Mesendoderm (in vitro differentiated cells): ENCODE measurements around the gene XYLT2.

Source experiments
- DNase-seq: peaks from one replicate; pipeline ENCODE4 v3.0.0; 2013
- H2AK5ac ChIP-seq: 2 replicates; pipeline ENCODE4 v1.6.1; 2013; ENCODE audit warnings: low read length, inconsistent platforms
- H2BK120ac ChIP-seq: 2 replicates; pipeline ENCODE4 v1.6.1; 2013; ENCODE audit warnings: low read depth, mild to moderate bottlenecking, low read length, moderate library complexity, mixed read lengths
- H2BK15ac ChIP-seq: replicated peaks from 2 replicates; pipeline ENCODE4 v1.6.1; 2013; ENCODE audit warnings: low read depth, mild to moderate bottlenecking, moderate library complexity
- H2BK5ac ChIP-seq: 2 replicates; pipeline ENCODE4 v1.6.1; 2013; ENCODE audit warnings: low read length, inconsistent platforms
- H3K18ac ChIP-seq: 2 replicates; pipeline ENCODE4 v1.6.1; 2013; ENCODE audit warnings: mild to moderate bottlenecking, low read length, mixed read lengths
- H3K23ac ChIP-seq: one replicate; pipeline ENCODE4 v1.6.1; 2013; ENCODE audit warnings: low read length
- H3K27ac ChIP-seq: 2 replicates; pipeline ENCODE4 v1.5.1; 2013; ENCODE audit warnings: low read depth, mild to moderate bottlenecking, inconsistent platforms, low read length, moderate library complexity
- H3K27me3 ChIP-seq: 2 replicates; pipeline ENCODE4 v1.6.1; 2013; ENCODE audit warnings: low read length, control low read depth, mild to moderate bottlenecking, inconsistent platforms; ENCODE audit not compliant: insufficient read depth, poor library complexity
- H3K36me3 ChIP-seq: 2 replicates; pipeline ENCODE4 v1.6.1; 2013; ENCODE audit warnings: low read length, inconsistent platforms; ENCODE audit not compliant: control insufficient read depth, insufficient read depth
- H3K4ac ChIP-seq: one replicate; pipeline ENCODE4 v1.6.1; 2013; ENCODE audit warnings: low read depth, mild to moderate bottlenecking, low read length, moderate library complexity
- H3K4me1 ChIP-seq: 2 replicates; pipeline ENCODE4 v1.6.1; 2013; ENCODE audit warnings: low read depth, low read length, inconsistent platforms; ENCODE audit not compliant: control insufficient read depth
- H3K4me2 ChIP-seq: 2 replicates; pipeline ENCODE4 v1.6.1; 2013; ENCODE audit warnings: low read length
- H3K4me3 ChIP-seq: 2 replicates; pipeline ENCODE4 v1.5.1; 2013; ENCODE audit warnings: mild to moderate bottlenecking, low read length
- H3K56ac ChIP-seq: one replicate; pipeline ENCODE4 v1.6.1; 2013; ENCODE audit warnings: low read length
- H3K79me1 ChIP-seq: 2 replicates; pipeline ENCODE4 v1.6.1; 2013; ENCODE audit warnings: low read length, inconsistent platforms
- H3K79me2 ChIP-seq: 2 replicates; pipeline ENCODE4 v1.6.1; 2013; ENCODE audit warnings: mild to moderate bottlenecking, low read length; ENCODE audit not compliant: control insufficient read depth, insufficient read depth
- H3K9ac ChIP-seq: 2 replicates; pipeline ENCODE4 v1.6.1; 2013; ENCODE audit warnings: low read length, inconsistent platforms
- H4K5ac ChIP-seq: one replicate; pipeline ENCODE4 v1.6.1; 2013; ENCODE audit warnings: low read length
- H4K8ac ChIP-seq: one replicate; pipeline ENCODE4 v1.6.1; 2013; ENCODE audit warnings: low read depth, mild to moderate bottlenecking, control low read depth, low read length, moderate library complexity
- WGBS: extraction: QIAGEN DNeasy Blood & Tissue Kit; methylation state at CpG from one replicate; pipeline ENCODE4 v1.1.7; 2013; ENCODE audit warnings: low lambda C conversion rate, missing lambda C conversion rate; ENCODE audit not compliant: insufficient coverage; ENCODE audit errors: extremely low coverage; 5-methylcytosine and 5-hydroxymethylcytosine counted together

XYLT2 gene

GRCh38 chr17:50347117-50347893 is 1.4 kb downstream of the XYLT2 start:
- DNase-seq = peak; percentile 50

GRCh38 chr17:50347894-50348291 is 2.0 kb downstream of the XYLT2 start:
- Histone ChIP-seq H3K79me1 (peaks cover 6% of the 10 kb centered on the region), H2BK5ac (no peak overlapping the region), H3K4me2 (no peak overlapping the region), H3K27me3 (no peaks in the 10 kb centered on the region), H3K79me2 (no peaks in the 10 kb centered on the region), H4K8ac (no peak overlapping the region), H3K23ac (peak overlapping the region; percentile 24), H3K27ac (no peak overlapping the region), H2BK120ac (no peak overlapping the region), H3K36me3 (no peaks in the 10 kb centered on the region), H3K18ac (no peak overlapping the region), H3K9ac (no peak overlapping the region), H3K4ac (no peak overlapping the region), H2BK15ac (no peak overlapping the region), H3K4me1 (peaks cover 10% of the 10 kb centered on the region), H2AK5ac (no peak overlapping the region), H3K4me3 (no peak overlapping the region), H3K56ac (no peak overlapping the region), H4K5ac (no peak overlapping the region)
- no CpG with 5 or more reads among the region's 3 CpGs for WGBS
- peak; percentile 43 for DNase-seq

More at GRCh38 chr17:50347117-50347893, 1.4 kb downstream of the XYLT2 start:
- H3K79me2 ChIP-seq = no peaks in the 10 kb centered on the region
- H3K4ac ChIP-seq = no peak overlapping the region
- no CpG with 5 or more reads among the region's 17 CpGs for WGBS
- peak overlapping the region; percentile 87 for H3K9ac ChIP-seq
- peak overlapping the region; percentile 32 for H3K18ac ChIP-seq
- H2BK120ac ChIP-seq = no peak overlapping the region
- H3K4me2 ChIP-seq = peak overlapping the region; percentile 52
- H3K27me3 ChIP-seq = no peaks in the 10 kb centered on the region
- H2BK5ac ChIP-seq = no peak overlapping the region
- H3K56ac ChIP-seq = peak overlapping the region; percentile 98
- no peak overlapping the region for H3K23ac ChIP-seq
- H3K4me1 ChIP-seq = peaks cover 10% of the 10 kb centered on the region
- H4K8ac ChIP-seq = no peak overlapping the region
- no peak overlapping the region for H2BK15ac ChIP-seq
- H3K27ac ChIP-seq = no peak overlapping the region
- H3K36me3 ChIP-seq = no peaks in the 10 kb centered on the region
- H3K79me1 ChIP-seq = peaks cover 6% of the 10 kb centered on the region
- H2AK5ac ChIP-seq = no peak overlapping the region
- no peak overlapping the region for H4K5ac ChIP-seq
- H3K4me3 ChIP-seq = peak overlapping the region; percentile 23

- peaks cover 6% of the 10 kb centered on the region for H3K79me1 ChIP-seq
- no peak overlapping the region for H3K23ac ChIP-seq
- H2BK15ac ChIP-seq = no peak overlapping the region
- no peaks in the 10 kb centered on the region for H3K79me2 ChIP-seq
- H3K36me3 ChIP-seq = no peaks in the 10 kb centered on the region
- H3K4me3 ChIP-seq = no peak overlapping the region
- no peak overlapping the region for H3K27ac ChIP-seq
- WGBS = no CpG with 5 or more reads among the region's 7 CpGs
- no peak overlapping the region for H2BK5ac ChIP-seq
- no peak overlapping the region for H3K9ac ChIP-seq
- no peaks in the 10 kb centered on the region for H3K27me3 ChIP-seq
- H3K4me2 ChIP-seq = no peak overlapping the region
- no peak overlapping the region for H2AK5ac ChIP-seq
- H3K4me1 ChIP-seq = peaks cover 10% of the 10 kb centered on the region
- no peak overlapping the region for H3K4ac ChIP-seq
- no peak overlapping the region for H3K18ac ChIP-seq
- H4K5ac ChIP-seq = no peak overlapping the region
- H4K8ac ChIP-seq = no peak overlapping the region
- H3K56ac ChIP-seq = no peak overlapping the region
- DNase-seq = no peak
- H2BK120ac ChIP-seq = no peak overlapping the region
Observed at GRCh38 chr17:50348522-50349242, 2.8 kb downstream of the XYLT2 start.

- H3K4me3 ChIP-seq = no peak overlapping the region
- no peak overlapping the region for H3K18ac ChIP-seq
- H3K9ac ChIP-seq = no peak overlapping the region
- no peak overlapping the region for H4K8ac ChIP-seq
- no peaks in the 10 kb centered on the region for H3K27me3 ChIP-seq
- no peak overlapping the region for H3K23ac ChIP-seq
- H3K27ac ChIP-seq = no peak overlapping the region
- no peak overlapping the region for H3K56ac ChIP-seq
- WGBS = no CpG with 5 or more reads among the region's 5 CpGs
- no peak overlapping the region for H2BK5ac ChIP-seq
- no peak for DNase-seq
- H2BK15ac ChIP-seq = no peak overlapping the region
- peaks cover 10% of the 10 kb centered on the region for H3K4me1 ChIP-seq
- H3K4me2 ChIP-seq = no peak overlapping the region
- H3K79me2 ChIP-seq = no peaks in the 10 kb centered on the region
- no peak overlapping the region for H2BK120ac ChIP-seq
- no peaks in the 10 kb centered on the region for H3K36me3 ChIP-seq
- H3K4ac ChIP-seq = no peak overlapping the region
- H2AK5ac ChIP-seq = no peak overlapping the region
- peaks cover 6% of the 10 kb centered on the region for H3K79me1 ChIP-seq
- H4K5ac ChIP-seq = no peak overlapping the region
Observed at GRCh38 chr17:50349243-50349600, 3.3 kb downstream of the XYLT2 start.

- H3K18ac ChIP-seq = no peak overlapping the region
- no peak overlapping the region for H2BK5ac ChIP-seq
- no peaks in the 10 kb centered on the region for H3K36me3 ChIP-seq
- no peak overlapping the region for H2BK120ac ChIP-seq
- H4K8ac ChIP-seq = no peak overlapping the region
- no peak overlapping the region for H3K4ac ChIP-seq
- no peak overlapping the region for H3K4me2 ChIP-seq
- H2AK5ac ChIP-seq = no peak overlapping the region
- no peak overlapping the region for H3K23ac ChIP-seq
- H3K79me2 ChIP-seq = no peaks in the 10 kb centered on the region
- WGBS = 100% methylated on average over 1 of the region's 2 CpGs
- no peak overlapping the region for H4K5ac ChIP-seq
- no peak overlapping the region for H3K4me3 ChIP-seq
- no peaks in the 10 kb centered on the region for H3K27me3 ChIP-seq
- peaks cover 6% of the 10 kb centered on the region for H3K79me1 ChIP-seq
- H2BK15ac ChIP-seq = no peak overlapping the region
- H3K56ac ChIP-seq = no peak overlapping the region
- peaks cover 10% of the 10 kb centered on the region for H3K4me1 ChIP-seq
- H3K9ac ChIP-seq = no peak overlapping the region
- DNase-seq = no peak
- no peak overlapping the region for H3K27ac ChIP-seq
Observed at GRCh38 chr17:50350733-50351132, 4.8 kb downstream of the XYLT2 start.
